GM20000 (cell line): ENCODE data around the gene G6PC1.

ENCODE experiments used
- DNase-seq: peaks from one replicate; pipeline ENCODE4 v3.0.0; 2012; ENCODE audit warnings: low spot score
- TF ChIP-seq, protein P1 (sequence below): IDR thresholded peaks from 2 replicates; pipeline ENCODE4 v1.5.1; 2012; ENCODE audit warnings: mild to moderate bottlenecking, control low read depth; ENCODE audit errors: extremely low read depth, missing control alignments

G6PC1 gene

DNA sequence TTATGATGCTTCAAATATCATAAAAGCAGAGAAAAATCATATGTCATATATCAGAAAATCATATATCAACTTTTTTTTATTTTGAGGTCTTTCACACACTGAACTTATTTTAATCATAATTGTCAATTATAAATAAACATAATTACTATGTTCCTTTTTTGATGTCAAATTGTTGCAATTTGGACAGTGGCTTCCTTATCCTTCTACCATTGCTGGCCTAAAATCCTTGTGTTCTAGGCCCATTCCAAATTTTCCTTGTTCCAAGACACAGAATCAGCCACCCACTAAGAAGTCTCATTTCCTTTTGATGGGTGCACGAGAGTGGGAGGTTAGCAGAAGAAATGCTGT lies 28.9 kb downstream of the G6PC1 start:
- TF ChIP-seq, protein P1, sequence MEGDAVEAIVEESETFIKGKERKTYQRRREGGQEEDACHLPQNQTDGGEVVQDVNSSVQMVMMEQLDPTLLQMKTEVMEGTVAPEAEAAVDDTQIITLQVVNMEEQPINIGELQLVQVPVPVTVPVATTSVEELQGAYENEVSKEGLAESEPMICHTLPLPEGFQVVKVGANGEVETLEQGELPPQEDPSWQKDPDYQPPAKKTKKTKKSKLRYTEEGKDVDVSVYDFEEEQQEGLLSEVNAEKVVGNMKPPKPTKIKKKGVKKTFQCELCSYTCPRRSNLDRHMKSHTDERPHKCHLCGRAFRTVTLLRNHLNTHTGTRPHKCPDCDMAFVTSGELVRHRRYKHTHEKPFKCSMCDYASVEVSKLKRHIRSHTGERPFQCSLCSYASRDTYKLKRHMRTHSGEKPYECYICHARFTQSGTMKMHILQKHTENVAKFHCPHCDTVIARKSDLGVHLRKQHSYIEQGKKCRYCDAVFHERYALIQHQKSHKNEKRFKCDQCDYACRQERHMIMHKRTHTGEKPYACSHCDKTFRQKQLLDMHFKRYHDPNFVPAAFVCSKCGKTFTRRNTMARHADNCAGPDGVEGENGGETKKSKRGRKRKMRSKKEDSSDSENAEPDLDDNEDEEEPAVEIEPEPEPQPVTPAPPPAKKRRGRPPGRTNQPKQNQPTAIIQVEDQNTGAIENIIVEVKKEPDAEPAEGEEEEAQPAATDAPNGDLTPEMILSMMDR: no peak
- no peak for DNase-seq

DNA sequence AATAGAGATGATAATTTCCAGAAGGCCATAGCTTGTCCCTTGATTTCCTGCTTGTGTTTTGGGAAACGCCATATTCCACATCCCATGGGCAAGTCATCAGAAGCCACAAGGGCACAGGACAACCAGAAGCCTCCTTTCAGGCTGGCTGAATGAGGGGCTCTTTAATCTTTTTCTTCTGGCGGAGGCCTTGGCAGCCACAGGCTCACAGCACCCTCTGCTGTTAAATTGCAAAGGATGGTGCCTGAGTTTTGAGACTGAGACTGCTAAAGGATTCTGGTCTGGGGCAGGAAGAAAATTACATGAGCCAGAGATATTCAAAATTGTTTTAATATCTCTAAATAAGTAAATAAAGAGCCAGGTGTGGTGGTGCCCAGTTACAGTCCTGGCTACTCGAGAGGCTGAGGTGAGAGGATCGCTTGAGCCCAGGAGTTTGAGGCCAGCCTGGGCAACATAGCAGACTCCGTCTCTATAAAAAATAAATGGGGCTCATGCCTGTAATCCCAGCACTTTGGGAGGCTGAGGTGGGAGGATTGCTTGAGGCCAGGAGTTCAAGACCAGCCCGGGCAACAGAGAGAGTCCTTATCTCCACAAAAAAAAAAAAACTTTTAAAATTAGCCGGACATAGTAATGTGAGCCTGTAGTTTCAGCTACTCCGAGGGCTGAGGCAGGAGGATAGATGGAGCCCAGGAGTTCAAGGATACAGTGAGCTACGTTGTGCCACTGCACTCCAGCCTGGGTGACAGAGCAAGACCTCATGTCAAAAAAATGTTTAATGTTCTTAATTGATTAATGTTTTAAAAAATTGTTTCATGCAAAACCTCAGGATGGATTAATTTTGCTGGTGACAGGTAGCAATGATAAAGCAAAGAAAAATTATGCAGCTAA lies 37.4 kb downstream of the G6PC1 start:
- DNase-seq: peak; percentile 40
- TF ChIP-seq, protein P1: peak; percentile 49

DNA sequence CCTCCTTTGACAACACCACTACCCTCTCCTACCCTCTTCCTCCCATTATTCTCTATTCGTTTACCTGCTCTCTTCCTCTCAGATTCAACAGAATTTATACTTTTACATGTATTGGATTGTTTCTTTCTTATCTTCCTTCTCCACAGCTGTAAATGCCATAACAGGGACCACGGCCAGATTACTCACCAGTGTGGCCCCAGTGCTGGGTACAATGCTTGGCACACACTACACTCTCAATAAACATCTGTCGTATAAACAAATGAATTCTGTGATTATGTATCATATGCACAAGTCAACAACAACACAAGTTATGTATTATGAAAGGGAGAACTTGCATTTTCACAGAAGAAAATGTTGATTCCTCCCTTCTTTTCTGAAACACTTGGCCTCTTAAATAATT lies 43.6 kb downstream of the G6PC1 start:
- TF ChIP-seq, protein P1: no peak
- DNase-seq: no peak

DNA sequence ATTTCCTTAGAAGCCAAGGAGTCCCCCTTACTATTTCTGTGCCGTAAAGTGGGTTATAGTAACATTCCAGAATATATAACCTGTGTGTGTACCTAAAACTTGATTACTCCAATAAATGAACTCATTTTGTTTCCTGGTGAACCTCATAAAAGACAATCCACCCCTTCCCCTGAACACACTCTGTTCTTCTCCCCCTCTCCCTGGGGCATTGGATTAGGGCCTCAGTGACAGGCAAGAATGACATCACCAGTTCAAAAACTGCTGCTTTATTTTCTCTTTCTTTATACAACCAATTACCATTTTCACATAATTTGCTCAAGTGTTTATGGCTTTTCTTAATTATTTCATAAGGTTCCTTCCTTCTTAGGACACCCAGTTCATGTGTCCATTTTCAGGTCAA lies 46.2 kb downstream of the G6PC1 start:
- TF ChIP-seq, protein P1: no peak
- DNase-seq: no peak

DNA sequence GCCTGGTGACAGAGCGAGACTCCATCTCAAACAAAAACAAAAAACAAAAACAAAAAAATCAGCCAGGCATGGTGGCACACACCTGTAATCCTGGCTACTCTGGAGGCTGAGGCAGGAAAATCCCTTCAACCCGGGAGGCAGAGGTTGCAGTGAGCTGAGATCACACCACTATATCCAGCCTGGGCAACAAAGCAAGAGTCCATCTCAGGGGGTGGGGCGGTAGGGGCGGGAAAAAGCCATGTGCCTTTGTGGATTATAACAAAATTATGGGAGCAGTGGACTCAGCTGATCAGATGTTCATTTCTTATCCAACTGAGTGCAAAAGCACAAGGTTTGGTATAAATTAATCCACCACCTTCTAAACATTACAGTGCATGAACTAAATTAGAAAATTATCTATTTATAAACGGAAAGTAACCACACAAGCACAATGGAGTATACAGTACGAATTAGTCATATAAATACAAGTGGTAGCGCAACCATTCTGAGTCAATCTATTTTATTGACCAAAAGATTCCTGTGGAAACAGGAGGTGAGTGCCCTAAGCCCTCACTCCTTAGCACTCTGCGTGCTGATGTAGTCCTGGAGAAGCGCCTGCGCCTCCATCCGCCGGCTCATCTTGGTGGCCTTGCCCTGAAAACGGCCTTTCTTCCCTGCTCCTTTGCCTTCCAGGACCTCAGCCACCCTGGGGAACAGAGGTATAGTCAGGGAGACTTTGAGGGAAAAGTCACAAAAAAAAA lies 49.6 kb downstream of the G6PC1 start:
- TF ChIP-seq, protein P1: no peak
- DNase-seq: no peak
